Left lung (tissue), 14 donors: Measurements from ENCODE around the gene ZNF417. TPM values are rescaled to one million over a fixed set of nuclear protein-coding genes. Genes with fewer than 3 reads are reported as not detected.
A peak's percentile ranks its signal among the peaks of the same experiment; 100 is the strongest.
"Not testable (repeated sequence)": the region's sequence is repeated elsewhere in the genome, so short reads cannot be mapped to it uniquely, and the experiment has no call there.

Experiments used
- ATAC-seq: fragments of 200-7000 bp; cut with Tn5 transposase; one replicate; pipeline ENCODE4 v1.9.1; 2020; ENCODE audit warnings: moderate library complexity
- DNase-seq, 4 donors: peaks; one replicate each; pipeline ENCODE4 v3.0.0-alpha.2; 2013 to 2020
- H3K27ac ChIP-seq, 2 donors: fragments of 200-600 bp; sonication (generic) in 1 of 2; one replicate each; pipeline versions ENCODE4 v1.5.0 to v1.8.0; 2020 to 2021
- H3K27me3 ChIP-seq, 2 donors: fragments of 200-600 bp; sonication (generic) in 1 of 2; one replicate each; pipeline versions ENCODE4 v1.5.0 to v1.8.0; 2020 to 2021
- H3K36me3 ChIP-seq, 2 donors: fragments of 200-600 bp; sonication (generic) in 1 of 2; one replicate each; pipeline versions ENCODE4 v1.5.0 to v1.8.0; 2020 to 2021
- H3K4me1 ChIP-seq, 2 donors: fragments of 200-600 bp; one replicate each; pipeline ENCODE4 v1.8.0; 2021
- H3K4me3 ChIP-seq, 2 donors: fragments of 200-600 bp; sonication (generic) in 1 of 2; one replicate each; pipeline versions ENCODE4 v1.5.0 to v1.8.0; 2020 to 2021; ENCODE audit warnings: mild to moderate bottlenecking in 1 of 2
- H3K9me3 ChIP-seq, 2 donors: fragments of 200-600 bp; sonication (generic) in 1 of 2; one replicate each; pipeline versions ENCODE4 v1.5.0 to v1.8.0; 2020 to 2021
- CTCF ChIP-seq, 2 donors: fragments of 200-600 bp; sonication (generic) in 1 of 2; IDR thresholded peaks; one replicate each; pipeline versions ENCODE4 v1.5.0 to v1.8.0; 2021; ENCODE audit warnings: antibody characterized with exemption in 2 of 2
- intact Hi-C, 2 donors: fragments of 100-400 bp; cut with DNase I; formaldehyde crosslinking; loops; one replicate each; pipeline versions ENCODE4 v1.11.2 to v1.14.2; 2022
- long read RNA-seq, 12 donors: library from polyadenylated mRNA in 2 of 12; unstranded in 2 of 12; transcript quantifications; one replicate each; pipeline ENCODE4 v2.0.0 and lab custom pipeline, GENCODE V29; 2019 to 2026
- polyA plus RNA-seq, 6 donors: library from polyadenylated mRNA; unstranded; fragments of 120-200 nt; gene quantifications; one replicate each; pipeline ENCODE4 v1.2.1, GENCODE V29; 2013; ENCODE audit not compliant: insufficient read length in 6 of 6
- total RNA-seq, 2 donors: library from RNA; stranded (reverse); fragmentation: NEBNext Ultra II Directional; extraction: Animal tissue kit (Norgen Biotek cat#: 25700); gene quantifications; one replicate each; pipeline ENCODE4 v1.2.1, GENCODE V29; 2021
- donor health status: DM: no; HTN: yes; CAD: no.
- donor health status: DM: no; HTN: no; CAD: no.

Gene ZNF417
- total RNA-seq (10 to 100 TPM; 15.8 to 20.7 TPM), polyA plus RNA-seq (10 to 100 TPM; 35.8 to 47.8 (median 42.0) TPM)
- long read RNA-seq, donor 1, partial matches to known transcripts: 7 of 11 reads
- long read RNA-seq, donor 1, other reads (novel, unspliced or antisense): 0 of 11 reads
- long read RNA-seq, donor 2: 0 reads
- long read RNA-seq, donor 3: 0 reads
- long read RNA-seq, donor 4: 0 reads
- long read RNA-seq, donor 5, partial matches to known transcripts: 0 of 2 reads
- long read RNA-seq, donor 5, other reads (novel, unspliced or antisense): 0 of 2 reads
- long read RNA-seq, donor 6, partial matches to known transcripts: 0 of 2 reads
- long read RNA-seq, donor 6, other reads (novel, unspliced or antisense): 0 of 2 reads
- long read RNA-seq, donor 7, partial matches to known transcripts: 0 of 2 reads
- long read RNA-seq, donor 7, other reads (novel, unspliced or antisense): 0 of 2 reads
- long read RNA-seq, donor 8, partial matches to known transcripts: 6 of 9 reads
- long read RNA-seq, donor 8, other reads (novel, unspliced or antisense): 0 of 9 reads
- long read RNA-seq, donor 9: 0 reads
- long read RNA-seq, donor 10: 0 reads
- long read RNA-seq, donor 11: 0 reads
- long read RNA-seq, donor 12, partial matches to known transcripts: 0 of 3 reads
- long read RNA-seq, donor 12, other reads (novel, unspliced or antisense): 0 of 3 reads

- Histone ChIP-seq H3K36me3 (peaks cover 0 to 35% of the 10 kb centered on the region in 2 donors), H3K4me3 (peak within 1 kb of the TSS; percentile 71 to 80), H3K27ac (peak within 1 kb of the TSS; percentile 19 to 78), H3K4me1 (peaks cover 7 to 17% of the 10 kb centered on the region in 2 donors)
- H3K9me3 ChIP-seq, H3K27me3 ChIP-seq, intact Hi-C loops: not testable (repeated sequence)
- ATAC-seq (peak; percentile 99), DNase-seq (peak; percentile 85 to 94 (median 88))
Observed at GRCh38 chr19:57916168-57916995, at the start of gene ZNF417. Gene ZNF417 (minus strand): TSS chr19:57916592. CDS start chr19:57916411, 181 bp downstream.

- Histone ChIP-seq H3K9me3 (peaks cover 0 to 99% of the 10 kb centered on the region in 2 donors), H3K27ac (no peak overlapping the region), H3K4me3 (no peak overlapping the region), H3K4me1 (no peaks in the 10 kb centered on the region), H3K36me3 (peaks cover 0 to 32% of the 10 kb centered on the region in 2 donors), H3K27me3 (no peaks in the 10 kb centered on the region)
- TF ChIP-seq CTCF (IDR thresholded peaks at IDR 0.05): no peak
- no peak for DNase-seq
- intact Hi-C loops: no loop called here
- no peak for ATAC-seq
Observed at GRCh38 chr19:57964761-57965160, 48.4 kb upstream of the ZNF417 start.

GRCh38 chr19:57961785-57962184 is 45.4 kb upstream of the ZNF417 start:
- no peak for TF ChIP-seq CTCF (IDR thresholded peaks at IDR 0.05)
- Histone ChIP-seq H3K4me3 (no peak overlapping the region), H3K9me3 (peaks cover 0 to 99% of the 10 kb centered on the region in 2 donors), H3K27me3 (no peaks in the 10 kb centered on the region), H3K4me1 (no peaks in the 10 kb centered on the region), H3K36me3 (peaks cover 0 to 18% of the 10 kb centered on the region in 2 donors), H3K27ac (no peak overlapping the region)
- intact Hi-C loops: no loop called here
- DNase-seq: no peak
- ATAC-seq: no peak

GRCh38 chr19:57954996-57955395 is 38.6 kb upstream of the ZNF417 start:
- Histone ChIP-seq H3K27ac (no peak overlapping the region), H3K36me3 (no peaks in the 10 kb centered on the region), H3K9me3 (peaks cover 0 to 98% of the 10 kb centered on the region in 2 donors), H3K4me1 (no peaks in the 10 kb centered on the region), H3K4me3 (no peak overlapping the region), H3K27me3 (no peaks in the 10 kb centered on the region)
- DNase-seq: no peak
- TF ChIP-seq CTCF (IDR thresholded peaks at IDR 0.05): no peak
- ATAC-seq: no peak
- intact Hi-C loops: no loop called here

GRCh38 chr19:57949702-57950101 is 33.3 kb upstream of the ZNF417 start:
- ATAC-seq: no peak
- H3K4me1 ChIP-seq: peaks cover 0 to 7% of the 10 kb centered on the region in 2 donors
- H3K4me3 ChIP-seq: no peak overlapping the region
- no peak for TF ChIP-seq CTCF (IDR thresholded peaks at IDR 0.05)
- no peak for DNase-seq
- H3K9me3 ChIP-seq: peaks cover 0 to 85% of the 10 kb centered on the region in 2 donors
- no peaks in the 10 kb centered on the region for H3K27me3 ChIP-seq
- peaks cover 0 to 6% of the 10 kb centered on the region in 2 donors for H3K36me3 ChIP-seq
- intact Hi-C loops: no loop called here
- no peak overlapping the region for H3K27ac ChIP-seq
